HG02870 (cell line): ENCODE data around the gene DDC.

ENCODE experiments used
- ATAC-seq: cut with Tn5 transposase; IDR thresholded peaks from one replicate; pipeline ENCODE4 v1.9.1; 2021; ENCODE audit warnings: mild to moderate bottlenecking, moderate library complexity; ENCODE audit not compliant: unreplicated experiment

Gene DDC

GRCh38 chr7:50564640-50565558 lies at the start of gene DDC:
Gene DDC, minus strand, starts transcription at chr7:50565405. Its CDS starts 21,320 bp downstream, at chr7:50544085.
- ATAC-seq, result no peak

GRCh38 chr7:50613473-50613872 lies 48.3 kb upstream of the DDC start:
- no peak for ATAC-seq

- ATAC-seq, result no peak
Measured at GRCh38 chr7:50612704-50613103, 47.5 kb upstream of the DDC start.

GRCh38 chr7:50610521-50611277 lies 45.5 kb upstream of the DDC start:
- ATAC-seq, result peak; percentile 48

- ATAC-seq, result no peak
Measured at GRCh38 chr7:50608196-50608906, 43.1 kb upstream of the DDC start.

GRCh38 chr7:50607524-50608125 lies 42.4 kb upstream of the DDC start:
- no peak for ATAC-seq

- no peak for ATAC-seq
Measured at GRCh38 chr7:50605059-50605458, 39.9 kb upstream of the DDC start.

- no peak for ATAC-seq
Measured at GRCh38 chr7:50603287-50603686, 38.1 kb upstream of the DDC start.

- ATAC-seq, result no peak
Measured at GRCh38 chr7:50599385-50599784, 34.2 kb upstream of the DDC start.

- ATAC-seq, result no peak
Measured at GRCh38 chr7:50598460-50599343, 33.5 kb upstream of the DDC start.

- no peak for ATAC-seq
Measured at GRCh38 chr7:50596484-50596883, 31.3 kb upstream of the DDC start.

- ATAC-seq, result peak; percentile 22
Measured at GRCh38 chr7:50595491-50596102, 30.4 kb upstream of the DDC start.

GRCh38 chr7:50594734-50595485 lies 29.7 kb upstream of the DDC start:
- peak; percentile 88 for ATAC-seq

GRCh38 chr7:50594136-50594535 lies 28.9 kb upstream of the DDC start:
- ATAC-seq, result no peak

- ATAC-seq, result no peak
Measured at GRCh38 chr7:50592940-50593339, 27.7 kb upstream of the DDC start.

- no peak for ATAC-seq
Measured at GRCh38 chr7:50591480-50592438, 26.6 kb upstream of the DDC start.

- no peak for ATAC-seq
Measured at GRCh38 chr7:50591098-50591479, 25.9 kb upstream of the DDC start.

GRCh38 chr7:50590535-50590934 lies 25.3 kb upstream of the DDC start:
- no peak for ATAC-seq
